K562 (cell line): Measurements from ENCODE around the gene PPP3CB. TPM values are rescaled to one million over a fixed set of nuclear protein-coding genes. Genes with fewer than 3 reads are reported as not detected.

Experiments
- ATF7 ChIP-seq: fragments of 450-650 bp; IDR thresholded peaks from 2 replicates; pipeline ENCODE4 v1.7.1; 2014; ENCODE audit warnings: mild to moderate bottlenecking, moderate library complexity
- CHCHD3 ChIP-seq: fragments of 250-450 bp; sonication (Bioruptor Pico); IDR thresholded peaks from 2 replicates; pipeline ENCODE4 v2.1.2; 2022; ENCODE audit warnings: mild to moderate bottlenecking
- EGR1 ChIP-seq: fragments of 450-650 bp; conservative IDR thresholded peaks from 2 replicates; pipeline ENCODE4 v1.6.1; 2017; ENCODE audit warnings: mild to moderate bottlenecking
- HDAC3 ChIP-seq: fragments of 450-650 bp; IDR thresholded peaks from 2 replicates; pipeline ENCODE4 v1.6.1; 2018; ENCODE audit warnings: borderline replicate concordance, mild to moderate bottlenecking, moderate library complexity; ENCODE audit not compliant: partially characterized antibody
- LARP7 ChIP-seq: fragments of 450-650 bp; IDR thresholded peaks from 2 replicates; pipeline ENCODE4 v1.6.1; 2016
- MCM7 ChIP-seq, 2 experiments: fragments of 450-650 bp; IDR thresholded peaks; 2 replicates each; pipeline ENCODE4 v1.6.1; 2016 to 2018
- SIN3A ChIP-seq, 2 experiments: fragments of 150-350 bp in 1 of 2; IDR thresholded peaks; 2 replicates each; pipeline ENCODE4 v1.6.1; 2011 to 2016; ENCODE audit warnings: borderline replicate concordance in 2 of 2, low read depth in 2 of 2, low read length in 2 of 2, mild to moderate bottlenecking in 2 of 2, moderate library complexity in 2 of 2; ENCODE audit not compliant: control insufficient read depth in 1 of 2
- STAT5B ChIP-seq: fragments of 250-450 bp; sonication (Bioruptor Pico); IDR thresholded peaks from 2 replicates; pipeline ENCODE4 v1.8.0; 2021; ENCODE audit warnings: mild to moderate bottlenecking, inconsistent platforms
- TBL1XR1 ChIP-seq, 2 experiments: IDR thresholded peaks; 2 replicates each; pipeline ENCODE4 v1.6.1; 2012; ENCODE audit warnings: improper control_type of control experiment in 2 of 2, low read length in 2 of 2, mild to moderate bottlenecking in 1 of 2
- ZBED1 ChIP-seq: IDR thresholded peaks from 2 replicates; pipeline ENCODE4 v1.6.1; 2014
- ZEB2 ChIP-seq: fragments of 450-650 bp; IDR thresholded peaks from 2 replicates; pipeline ENCODE4 v1.6.1; 2016
- ZNF699 ChIP-seq: fragments of 250-450 bp; sonication (Bioruptor Pico); IDR thresholded peaks from 2 replicates; pipeline ENCODE4 v1.8.0; 2021; ENCODE audit warnings: mild to moderate bottlenecking, moderate library complexity; ENCODE audit not compliant: insufficient replicate concordance
- ZZZ3 ChIP-seq: fragments of 450-650 bp; IDR thresholded peaks from 2 replicates; pipeline ENCODE4 v1.6.1; 2016; ENCODE audit warnings: antibody characterized with exemption, mild to moderate bottlenecking, moderate library complexity
- polyA plus RNA-seq, 8 experiments: library from polyadenylated mRNA; depleted of rRNA in 4 of 8; stranded (reverse) in 5 of 8; unstranded in 3 of 8; fragments of >200 nt; fragmentation: Nextera tagmentation in 2 of 8; fragmentation: Illumina TruSeq in 1 of 8; extraction: Ambion mirVana in 2 of 8; extraction: Trizol in 1 of 8; gene quantifications; 2 replicates each; pipeline versions ENCODE4 v1.2.1 to v1.2.3, GENCODE V29; 2011 to 2014; ENCODE audit warnings: inconsistent platforms in 1 of 8, missing spikeins in 1 of 8
- total RNA-seq, 7 experiments: library from RNA; depleted of rRNA in 6 of 7; stranded (reverse); fragments of >200 nt in 6 of 7; fragmentation: Illumina TruSeq in 2 of 7; extraction: Trizol in 2 of 7; gene quantifications; 2 replicates each; pipeline versions ENCODE4 v1.2.1 to v1.2.3, GENCODE V29; 2011 to 2021; ENCODE audit warnings: low replicate concordance in 1 of 7
- TF ChIP-seq, protein P1 (sequence below): IDR thresholded peaks from 3 replicates; pipeline ENCODE4 v1.6.1; 2011; ENCODE audit warnings: borderline replicate concordance, mild to moderate bottlenecking; ENCODE audit not compliant: insufficient read length, insufficient read depth
- TF ChIP-seq, protein P2 (sequence below): sonication (generic); formaldehyde crosslinking; IDR thresholded peaks from 2 replicates; pipeline ENCODE4 v1.8.1; 2023; ENCODE audit warnings: missing genetic modification reagents, mild to moderate bottlenecking, borderline replicate concordance
- TF ChIP-seq, protein P3 (sequence below), 2 experiments: IDR thresholded peaks; 2 replicates each; pipeline ENCODE4 v1.6.1; 2012; ENCODE audit warnings: improper control_type of control experiment in 2 of 2, low read depth in 2 of 2, low read length in 2 of 2, borderline replicate concordance in 1 of 2
- TF ChIP-seq, protein P4 (sequence below): fragments of 450-650 bp; IDR thresholded peaks from 2 replicates; pipeline ENCODE4 v1.7.1; 2018; ENCODE audit warnings: mild to moderate bottlenecking, low read depth; ENCODE audit not compliant: partially characterized antibody

The PPP3CB gene
- total and polyA plus RNA-seq, 9 of the 15 experiments (the other 6 are each of a cell fraction or from before 2014, with no cell fraction given) = 9.6 to 27.6 (median 17.8) TPM

DNA sequence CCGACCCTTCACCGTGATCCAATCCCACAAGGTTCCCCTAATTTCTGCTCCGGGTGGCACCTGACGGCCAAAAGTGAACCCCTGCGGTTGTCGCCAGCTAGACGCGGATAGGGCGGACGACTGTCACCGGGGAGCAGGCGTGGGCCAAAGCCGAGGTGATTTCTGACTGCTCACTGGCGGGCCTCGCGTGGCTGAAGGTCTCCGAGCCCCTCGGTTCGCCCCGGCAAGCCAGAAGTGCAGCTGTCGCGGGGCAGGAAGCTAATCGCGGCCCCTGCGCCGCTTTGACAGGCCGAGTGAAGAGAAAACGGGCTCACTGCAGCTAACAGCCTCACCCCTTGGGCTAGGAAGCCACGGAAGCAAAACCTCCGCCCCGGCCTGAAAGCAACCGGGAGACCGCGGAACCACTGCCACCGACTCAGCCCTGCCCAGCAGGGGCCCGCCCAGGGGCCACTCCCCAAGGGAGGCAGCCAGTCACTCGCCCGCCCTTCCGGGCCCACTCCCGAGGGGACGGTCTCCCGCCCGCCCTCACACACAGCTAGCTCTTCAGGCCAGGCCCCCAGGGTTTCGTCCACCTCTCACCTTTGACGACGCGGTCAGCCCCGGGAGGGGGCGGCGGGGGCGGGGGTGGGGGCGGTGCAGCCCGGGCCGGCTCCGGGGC, 469 bp downstream of the PPP3CB start (continued):
- TF ChIP-seq, protein P1, sequence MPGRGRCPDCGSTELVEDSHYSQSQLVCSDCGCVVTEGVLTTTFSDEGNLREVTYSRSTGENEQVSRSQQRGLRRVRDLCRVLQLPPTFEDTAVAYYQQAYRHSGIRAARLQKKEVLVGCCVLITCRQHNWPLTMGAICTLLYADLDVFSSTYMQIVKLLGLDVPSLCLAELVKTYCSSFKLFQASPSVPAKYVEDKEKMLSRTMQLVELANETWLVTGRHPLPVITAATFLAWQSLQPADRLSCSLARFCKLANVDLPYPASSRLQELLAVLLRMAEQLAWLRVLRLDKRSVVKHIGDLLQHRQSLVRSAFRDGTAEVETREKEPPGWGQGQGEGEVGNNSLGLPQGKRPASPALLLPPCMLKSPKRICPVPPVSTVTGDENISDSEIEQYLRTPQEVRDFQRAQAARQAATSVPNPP = no peak
- TF ChIP-seq, protein P2, sequence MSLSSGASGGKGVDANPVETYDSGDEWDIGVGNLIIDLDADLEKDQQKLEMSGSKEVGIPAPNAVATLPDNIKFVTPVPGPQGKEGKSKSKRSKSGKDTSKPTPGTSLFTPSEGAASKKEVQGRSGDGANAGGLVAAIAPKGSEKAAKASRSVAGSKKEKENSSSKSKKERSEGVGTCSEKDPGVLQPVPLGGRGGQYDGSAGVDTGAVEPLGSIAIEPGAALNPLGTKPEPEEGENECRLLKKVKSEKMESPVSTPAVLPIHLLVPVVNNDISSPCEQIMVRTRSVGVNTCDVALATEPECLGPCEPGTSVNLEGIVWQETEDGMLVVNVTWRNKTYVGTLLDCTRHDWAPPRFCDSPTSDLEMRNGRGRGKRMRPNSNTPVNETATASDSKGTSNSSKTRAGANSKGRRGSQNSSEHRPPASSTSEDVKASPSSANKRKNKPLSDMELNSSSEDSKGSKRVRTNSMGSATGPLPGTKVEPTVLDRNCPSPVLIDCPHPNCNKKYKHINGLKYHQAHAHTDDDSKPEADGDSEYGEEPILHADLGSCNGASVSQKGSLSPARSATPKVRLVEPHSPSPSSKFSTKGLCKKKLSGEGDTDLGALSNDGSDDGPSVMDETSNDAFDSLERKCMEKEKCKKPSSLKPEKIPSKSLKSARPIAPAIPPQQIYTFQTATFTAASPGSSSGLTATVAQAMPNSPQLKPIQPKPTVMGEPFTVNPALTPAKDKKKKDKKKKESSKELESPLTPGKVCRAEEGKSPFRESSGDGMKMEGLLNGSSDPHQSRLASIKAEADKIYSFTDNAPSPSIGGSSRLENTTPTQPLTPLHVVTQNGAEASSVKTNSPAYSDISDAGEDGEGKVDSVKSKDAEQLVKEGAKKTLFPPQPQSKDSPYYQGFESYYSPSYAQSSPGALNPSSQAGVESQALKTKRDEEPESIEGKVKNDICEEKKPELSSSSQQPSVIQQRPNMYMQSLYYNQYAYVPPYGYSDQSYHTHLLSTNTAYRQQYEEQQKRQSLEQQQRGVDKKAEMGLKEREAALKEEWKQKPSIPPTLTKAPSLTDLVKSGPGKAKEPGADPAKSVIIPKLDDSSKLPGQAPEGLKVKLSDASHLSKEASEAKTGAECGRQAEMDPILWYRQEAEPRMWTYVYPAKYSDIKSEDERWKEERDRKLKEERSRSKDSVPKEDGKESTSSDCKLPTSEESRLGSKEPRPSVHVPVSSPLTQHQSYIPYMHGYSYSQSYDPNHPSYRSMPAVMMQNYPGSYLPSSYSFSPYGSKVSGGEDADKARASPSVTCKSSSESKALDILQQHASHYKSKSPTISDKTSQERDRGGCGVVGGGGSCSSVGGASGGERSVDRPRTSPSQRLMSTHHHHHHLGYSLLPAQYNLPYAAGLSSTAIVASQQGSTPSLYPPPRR = no peak
- no peak; the same call in 1 of the 2 replicates for TF ChIP-seq ZEB2
- TF ChIP-seq EGR1 = no peak
- TF ChIP-seq ZZZ3 = no peak
- TF ChIP-seq SIN3A (IDR thresholded peaks at IDR 0.05; ENCODE audit: borderline replicate concordance in 2 of 2, control insufficient read depth in 1 of 2, low read depth in 2 of 2, low read length in 2 of 2) = peak; percentile 73 to 83; a peak in 3 of 4 replicates
- TF ChIP-seq CHCHD3 (CRISPR knock-in tag) = no peak
- TF ChIP-seq ZNF699 (CRISPR knock-in tag) = no peak
- TF ChIP-seq, protein P3, sequence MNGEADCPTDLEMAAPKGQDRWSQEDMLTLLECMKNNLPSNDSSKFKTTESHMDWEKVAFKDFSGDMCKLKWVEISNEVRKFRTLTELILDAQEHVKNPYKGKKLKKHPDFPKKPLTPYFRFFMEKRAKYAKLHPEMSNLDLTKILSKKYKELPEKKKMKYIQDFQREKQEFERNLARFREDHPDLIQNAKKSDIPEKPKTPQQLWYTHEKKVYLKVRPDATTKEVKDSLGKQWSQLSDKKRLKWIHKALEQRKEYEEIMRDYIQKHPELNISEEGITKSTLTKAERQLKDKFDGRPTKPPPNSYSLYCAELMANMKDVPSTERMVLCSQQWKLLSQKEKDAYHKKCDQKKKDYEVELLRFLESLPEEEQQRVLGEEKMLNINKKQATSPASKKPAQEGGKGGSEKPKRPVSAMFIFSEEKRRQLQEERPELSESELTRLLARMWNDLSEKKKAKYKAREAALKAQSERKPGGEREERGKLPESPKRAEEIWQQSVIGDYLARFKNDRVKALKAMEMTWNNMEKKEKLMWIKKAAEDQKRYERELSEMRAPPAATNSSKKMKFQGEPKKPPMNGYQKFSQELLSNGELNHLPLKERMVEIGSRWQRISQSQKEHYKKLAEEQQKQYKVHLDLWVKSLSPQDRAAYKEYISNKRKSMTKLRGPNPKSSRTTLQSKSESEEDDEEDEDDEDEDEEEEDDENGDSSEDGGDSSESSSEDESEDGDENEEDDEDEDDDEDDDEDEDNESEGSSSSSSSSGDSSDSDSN (IDR thresholded peaks at IDR 0.05; ENCODE audit: borderline replicate concordance in 1 of 2, low read depth in 2 of 2, low read length in 2 of 2) = peak; percentile 91 to 93; a peak in 2 of 4 replicates
- TF ChIP-seq ZBED1 = no peak
- no peak for TF ChIP-seq STAT5B (CRISPR knock-in tag)
- no peak for TF ChIP-seq LARP7
- no peak for TF ChIP-seq HDAC3
- TF ChIP-seq TBL1XR1 (IDR thresholded peaks at IDR 0.05; ENCODE audit: low read length in 2 of 2) = no peak; a peak in 1 of 4 replicates
- TF ChIP-seq, protein P4, sequence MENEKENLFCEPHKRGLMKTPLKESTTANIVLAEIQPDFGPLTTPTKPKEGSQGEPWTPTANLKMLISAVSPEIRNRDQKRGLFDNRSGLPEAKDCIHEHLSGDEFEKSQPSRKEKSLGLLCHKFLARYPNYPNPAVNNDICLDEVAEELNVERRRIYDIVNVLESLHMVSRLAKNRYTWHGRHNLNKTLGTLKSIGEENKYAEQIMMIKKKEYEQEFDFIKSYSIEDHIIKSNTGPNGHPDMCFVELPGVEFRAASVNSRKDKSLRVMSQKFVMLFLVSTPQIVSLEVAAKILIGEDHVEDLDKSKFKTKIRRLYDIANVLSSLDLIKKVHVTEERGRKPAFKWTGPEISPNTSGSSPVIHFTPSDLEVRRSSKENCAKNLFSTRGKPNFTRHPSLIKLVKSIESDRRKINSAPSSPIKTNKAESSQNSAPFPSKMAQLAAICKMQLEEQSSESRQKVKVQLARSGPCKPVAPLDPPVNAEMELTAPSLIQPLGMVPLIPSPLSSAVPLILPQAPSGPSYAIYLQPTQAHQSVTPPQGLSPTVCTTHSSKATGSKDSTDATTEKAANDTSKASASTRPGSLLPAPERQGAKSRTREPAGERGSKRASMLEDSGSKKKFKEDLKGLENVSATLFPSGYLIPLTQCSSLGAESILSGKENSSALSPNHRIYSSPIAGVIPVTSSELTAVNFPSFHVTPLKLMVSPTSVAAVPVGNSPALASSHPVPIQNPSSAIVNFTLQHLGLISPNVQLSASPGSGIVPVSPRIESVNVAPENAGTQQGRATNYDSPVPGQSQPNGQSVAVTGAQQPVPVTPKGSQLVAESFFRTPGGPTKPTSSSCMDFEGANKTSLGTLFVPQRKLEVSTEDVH = no peak
- peak; percentile 63; the same call in 1 of the 2 replicates for TF ChIP-seq ATF7
- no peak for TF ChIP-seq MCM7 (IDR thresholded peaks at IDR 0.05)
